Neuronal stem cell (in vitro differentiated cells): ENCODE results near the gene HNRNPAB.

Source experiments
- DNase-seq: peaks from one replicate; pipeline ENCODE4 v3.0.0-alpha.2; 2013; ENCODE audit warnings: low spot score
- H2AFZ ChIP-seq: one replicate; pipeline ENCODE4 v1.6.1; 2013; ENCODE audit warnings: mild to moderate bottlenecking, low read length, inconsistent platforms
- H2AK5ac ChIP-seq: 2 replicates; pipeline ENCODE4 v1.6.1; 2013; ENCODE audit warnings: low read depth, mild to moderate bottlenecking, inconsistent platforms, low read length, moderate library complexity, mixed read lengths
- H2BK120ac ChIP-seq: 2 replicates; pipeline ENCODE4 v1.6.1; 2013; ENCODE audit warnings: low read depth, mild to moderate bottlenecking, inconsistent platforms, low read length, moderate library complexity, mixed read lengths
- H2BK12ac ChIP-seq: one replicate; pipeline ENCODE4 v1.6.1; 2013; ENCODE audit warnings: low read length, inconsistent platforms
- H2BK15ac ChIP-seq: 2 replicates; pipeline ENCODE4 v1.6.1; 2013; ENCODE audit warnings: mild to moderate bottlenecking, low read length, inconsistent platforms, mixed read lengths
- H2BK5ac ChIP-seq: one replicate; pipeline ENCODE4 v1.6.1; 2013; ENCODE audit warnings: inconsistent platforms, mild to moderate bottlenecking, low read length, moderate library complexity
- H3K14ac ChIP-seq: one replicate; pipeline ENCODE4 v1.6.1; 2013; ENCODE audit warnings: low read length, inconsistent platforms
- H3K18ac ChIP-seq: 2 replicates; pipeline ENCODE4 v1.6.1; 2013; ENCODE audit warnings: low read length, inconsistent platforms
- H3K23ac ChIP-seq: 2 replicates; pipeline ENCODE4 v1.6.1; 2013; ENCODE audit warnings: low read depth, mild to moderate bottlenecking, mixed read lengths, low read length, inconsistent platforms; ENCODE audit not compliant: poor library complexity
- H3K27ac ChIP-seq: replicated peaks from 3 replicates; pipeline ENCODE4 v1.5.1; 2013; ENCODE audit warnings: low read length, inconsistent platforms
- H3K27me3 ChIP-seq, 3 experiments: 2 replicates each; pipeline ENCODE4 v1.6.1; 2013; ENCODE audit warnings: low read length in 3 of 3, mild to moderate bottlenecking in 2 of 3, inconsistent platforms in 1 of 3, low read depth in 1 of 3, mixed read lengths in 1 of 3, moderate library complexity in 1 of 3; ENCODE audit not compliant: control insufficient read depth in 3 of 3, insufficient read depth in 3 of 3
- H3K36me3 ChIP-seq, 2 donors: replicated peaks in 1 of 2; 2 replicates each; pipeline ENCODE4 v1.6.1; 2013; ENCODE audit warnings: low read length in 2 of 2; ENCODE audit not compliant: control insufficient read depth in 2 of 2, insufficient read depth in 2 of 2
- H3K4ac ChIP-seq: 2 replicates; pipeline ENCODE4 v1.6.1; 2013; ENCODE audit warnings: inconsistent platforms, mild to moderate bottlenecking, low read length, moderate library complexity
- H3K4me1 ChIP-seq, 2 donors: 1 replicate in 1 of 2; 2 replicates in 1 of 2; pipeline ENCODE4 v1.6.1; 2013; ENCODE audit warnings: low read length in 2 of 2, low read depth in 1 of 2; ENCODE audit not compliant: control insufficient read depth in 2 of 2, insufficient read depth in 1 of 2
- H3K4me2 ChIP-seq: one replicate; pipeline ENCODE4 v1.6.1; 2013; ENCODE audit warnings: mild to moderate bottlenecking, low read length, inconsistent platforms; ENCODE audit not compliant: insufficient read depth, poor library complexity, severe bottlenecking
- H3K4me3 ChIP-seq, 2 donors: 2 replicates each; pipeline ENCODE4 v1.5.1; 2013; ENCODE audit warnings: low read length in 2 of 2, mild to moderate bottlenecking in 2 of 2, inconsistent platforms in 1 of 2, moderate library complexity in 1 of 2
- H3K79me1 ChIP-seq: one replicate; pipeline ENCODE4 v1.6.1; 2013; ENCODE audit warnings: low read depth, mild to moderate bottlenecking, inconsistent platforms, low read length, moderate library complexity
- H3K9ac ChIP-seq: one replicate; pipeline ENCODE4 v1.6.1; 2013; ENCODE audit warnings: mild to moderate bottlenecking, low read depth, low read length, inconsistent platforms; ENCODE audit not compliant: poor library complexity
- H3K9me3 ChIP-seq, 2 donors: replicated peaks in 1 of 2; 2 replicates each; pipeline versions ENCODE3 to v1.6.1; 2013; ENCODE audit warnings: low read length in 2 of 2, mild to moderate bottlenecking in 2 of 2, inconsistent platforms in 1 of 2, low read depth in 1 of 2, mixed read lengths in 1 of 2, moderate library complexity in 1 of 2; ENCODE audit not compliant: control insufficient read depth in 2 of 2, insufficient read depth in 1 of 2
- H4K8ac ChIP-seq: one replicate; pipeline ENCODE4 v1.6.1; 2013; ENCODE audit warnings: low read depth, mild to moderate bottlenecking, inconsistent platforms, low read length, moderate library complexity
- H4K91ac ChIP-seq: one replicate; pipeline ENCODE4 v1.6.1; 2013; ENCODE audit warnings: low read length, low read depth, mild to moderate bottlenecking, inconsistent platforms; ENCODE audit not compliant: poor library complexity
- WGBS, 2 donors: extraction: QIAGEN DNeasy Blood & Tissue Kit; methylation state at CpG; one replicate each; pipeline ENCODE4 v1.1.7; 2013; ENCODE audit warnings: missing lambda C conversion rate in 2 of 2, mixed read lengths in 1 of 2; ENCODE audit not compliant: insufficient read length in 2 of 2, insufficient replicate concordance in 1 of 2; ENCODE audit errors: extremely low coverage in 2 of 2; 5-methylcytosine and 5-hydroxymethylcytosine counted together

HNRNPAB gene

DNA sequence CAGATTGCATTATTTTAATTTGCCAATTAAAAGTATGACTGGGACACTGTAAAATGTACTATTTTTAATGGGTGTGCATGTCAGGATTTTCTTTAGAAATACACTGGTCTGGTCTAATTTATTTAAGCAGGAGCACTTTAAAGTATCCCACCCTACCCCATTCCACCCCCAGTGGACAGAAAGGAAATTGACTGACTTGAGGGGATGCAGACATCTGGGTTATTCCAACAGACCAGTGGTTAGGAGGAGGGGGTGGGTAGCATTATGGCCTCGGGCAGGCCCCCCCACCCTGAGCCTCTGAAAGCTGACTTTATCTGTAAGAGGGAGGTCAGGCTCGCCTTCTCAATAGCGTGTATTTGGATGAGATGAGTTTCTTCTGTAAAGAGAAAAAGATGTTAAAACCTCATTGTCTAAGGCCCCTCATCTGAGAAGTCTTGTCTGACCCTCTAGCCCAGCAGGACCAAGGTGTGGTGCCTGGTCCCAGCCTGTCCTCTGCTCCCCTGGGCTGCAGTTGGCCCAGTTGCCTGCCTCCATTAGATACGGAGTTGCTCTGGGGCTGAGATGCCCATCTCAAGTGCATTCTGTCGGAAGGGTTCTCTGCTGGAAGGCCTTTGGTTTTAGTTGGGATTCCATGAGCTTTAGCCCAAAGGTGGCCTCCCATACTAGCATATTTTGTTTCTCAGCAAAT is 4.4 kb downstream of the HNRNPAB start:
- no peak overlapping the region for H2AFZ ChIP-seq
- H4K8ac ChIP-seq = no peak overlapping the region
- H4K91ac ChIP-seq = no peak overlapping the region
- no peaks in the 10 kb centered on the region for H3K9me3 ChIP-seq
- no peak overlapping the region for H3K18ac ChIP-seq
- H3K79me1 ChIP-seq = peaks cover 8% of the 10 kb centered on the region
- no peak overlapping the region for H2BK5ac ChIP-seq
- H2AK5ac ChIP-seq = no peak overlapping the region
- H3K27me3 ChIP-seq = no peaks in the 10 kb centered on the region
- WGBS, 2 donors = no CpG with 5 or more reads among the region's 5 CpGs
- no peak overlapping the region for H3K23ac ChIP-seq
- no peak overlapping the region for H3K4ac ChIP-seq
- no peak overlapping the region for H3K4me2 ChIP-seq
- H2BK15ac ChIP-seq = no peak overlapping the region
- H3K4me1 ChIP-seq = peaks cover 9 to 11% of the 10 kb centered on the region in 2 donors
- no peak overlapping the region for H3K9ac ChIP-seq
- no peak overlapping the region for H2BK120ac ChIP-seq
- H3K36me3 ChIP-seq = peaks cover 76 to 84% of the 10 kb centered on the region in 2 donors
- no peak overlapping the region for H3K27ac ChIP-seq
- H3K14ac ChIP-seq = no peak overlapping the region
- no peak for DNase-seq
- H3K4me3 ChIP-seq = no peak overlapping the region
- no peak overlapping the region for H2BK12ac ChIP-seq

DNA sequence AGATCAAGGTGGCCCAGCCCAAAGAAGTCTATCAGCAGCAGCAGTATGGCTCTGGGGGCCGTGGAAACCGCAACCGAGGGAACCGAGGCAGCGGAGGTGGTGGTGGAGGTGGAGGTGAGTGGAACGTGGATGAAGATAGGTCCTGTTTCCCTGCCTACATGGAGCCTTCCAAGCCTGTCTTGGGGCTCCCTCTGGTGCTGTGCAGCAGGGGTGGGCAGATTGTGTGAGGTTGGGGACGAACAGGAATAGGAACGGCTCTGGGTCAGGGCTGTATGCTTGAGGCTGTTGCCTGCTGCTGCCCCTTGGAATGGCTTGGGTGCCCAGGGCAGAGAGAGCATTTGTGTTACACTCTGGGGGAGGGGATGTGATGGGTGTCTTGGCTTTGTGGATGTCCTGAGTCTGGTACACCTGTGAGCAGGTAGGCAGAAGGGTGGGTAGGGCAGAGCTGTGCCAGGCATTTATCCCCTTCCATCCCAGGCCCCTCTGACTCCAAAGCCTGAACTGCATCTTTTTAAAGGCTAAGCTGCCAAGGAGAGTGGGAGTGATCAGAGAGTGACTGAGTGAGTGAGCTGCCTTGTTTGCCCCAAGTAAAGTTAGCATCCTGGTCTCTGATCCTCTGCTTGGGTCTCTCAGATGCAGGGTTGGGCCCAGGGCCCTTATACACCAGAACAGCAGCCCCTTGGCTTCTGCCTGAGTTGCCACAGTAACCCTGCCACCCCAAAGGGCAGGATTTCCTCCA is 5.2 kb downstream of the HNRNPAB start:
- no peak overlapping the region for H3K9ac ChIP-seq
- H3K36me3 ChIP-seq = peaks cover 85 to 92% of the 10 kb centered on the region in 2 donors
- no peak overlapping the region for H2BK12ac ChIP-seq
- H2AK5ac ChIP-seq = no peak overlapping the region
- DNase-seq = no peak
- no peak overlapping the region for H3K14ac ChIP-seq
- H3K4me2 ChIP-seq = no peak overlapping the region
- no peak overlapping the region for H2AFZ ChIP-seq
- H3K79me1 ChIP-seq = peaks cover 8% of the 10 kb centered on the region
- H3K4ac ChIP-seq = no peak overlapping the region
- H4K91ac ChIP-seq = no peak overlapping the region
- H2BK15ac ChIP-seq = no peak overlapping the region
- H3K18ac ChIP-seq = no peak overlapping the region
- no peak overlapping the region for H2BK5ac ChIP-seq
- no CpG with 5 or more reads among the region's 8 CpGs for WGBS, 2 donors
- no peak overlapping the region for H3K27ac ChIP-seq
- H3K9me3 ChIP-seq = no peaks in the 10 kb centered on the region
- peaks cover 9 to 11% of the 10 kb centered on the region in 2 donors for H3K4me1 ChIP-seq
- H2BK120ac ChIP-seq = no peak overlapping the region
- H4K8ac ChIP-seq = no peak overlapping the region
- no peak overlapping the region for H3K23ac ChIP-seq
- no peak overlapping the region for H3K4me3 ChIP-seq
- no peaks in the 10 kb centered on the region for H3K27me3 ChIP-seq

DNA sequence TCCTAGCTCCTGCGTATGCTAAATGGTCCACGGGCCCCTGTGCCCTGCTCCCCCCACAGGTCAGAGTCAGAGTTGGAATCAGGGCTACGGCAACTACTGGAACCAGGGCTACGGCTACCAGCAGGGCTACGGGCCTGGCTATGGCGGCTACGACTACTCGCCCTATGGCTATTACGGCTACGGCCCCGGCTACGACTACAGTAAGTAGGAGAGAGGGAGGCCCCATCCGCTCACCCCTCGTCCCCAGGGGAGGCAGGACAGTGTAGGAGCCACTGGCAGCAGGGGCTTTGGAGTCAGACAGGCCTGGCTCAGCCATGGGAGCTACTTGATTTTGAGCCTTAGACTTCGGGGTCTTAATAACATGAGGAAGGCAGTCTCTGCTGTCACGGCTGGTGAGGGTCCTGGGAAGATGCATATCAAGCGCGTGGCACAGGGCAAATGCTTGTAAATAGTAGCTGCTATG is 5.8 kb downstream of the HNRNPAB start:
- no peak overlapping the region for H3K4me3 ChIP-seq
- peaks cover 8% of the 10 kb centered on the region for H3K79me1 ChIP-seq
- WGBS, 2 donors = no CpG with 5 or more reads among the region's 18 CpGs
- H3K23ac ChIP-seq = no peak overlapping the region
- no peak overlapping the region for H4K91ac ChIP-seq
- no peak overlapping the region for H3K14ac ChIP-seq
- no peak overlapping the region for H2AFZ ChIP-seq
- H3K27me3 ChIP-seq = no peaks in the 10 kb centered on the region
- no peak overlapping the region for H2BK15ac ChIP-seq
- H3K9ac ChIP-seq = no peak overlapping the region
- H2BK120ac ChIP-seq = no peak overlapping the region
- DNase-seq = no peak
- no peak overlapping the region for H3K18ac ChIP-seq
- no peak overlapping the region for H3K27ac ChIP-seq
- H2AK5ac ChIP-seq = no peak overlapping the region
- no peaks in the 10 kb centered on the region for H3K9me3 ChIP-seq
- H2BK12ac ChIP-seq = no peak overlapping the region
- H2BK5ac ChIP-seq = no peak overlapping the region
- H3K36me3 ChIP-seq = peaks cover 90 to 98% of the 10 kb centered on the region in 2 donors
- H3K4ac ChIP-seq = no peak overlapping the region
- no peak overlapping the region for H3K4me2 ChIP-seq
- H3K4me1 ChIP-seq = peaks cover 9 to 11% of the 10 kb centered on the region in 2 donors
- H4K8ac ChIP-seq = no peak overlapping the region

GRCh38 chr5:178210686-178211085 is 6.4 kb downstream of the HNRNPAB start:
- Histone ChIP-seq H3K4me3 (no peak overlapping the region), H3K9ac (no peak overlapping the region), H3K27me3 (no peaks in the 10 kb centered on the region), H2AFZ (no peak overlapping the region), H4K91ac (no peak overlapping the region), H3K4ac (no peak overlapping the region), H3K18ac (no peak overlapping the region), H2AK5ac (no peak overlapping the region), H3K14ac (no peak overlapping the region), H3K79me1 (peaks cover 8% of the 10 kb centered on the region), H2BK12ac (no peak overlapping the region), H3K9me3 (no peaks in the 10 kb centered on the region), H2BK5ac (no peak overlapping the region), H3K27ac (no peak overlapping the region), H3K23ac (no peak overlapping the region), H2BK120ac (no peak overlapping the region), H3K4me1 (peaks cover 9 to 11% of the 10 kb centered on the region in 2 donors), H4K8ac (no peak overlapping the region), H3K36me3 (peaks cover 93 to 100% of the 10 kb centered on the region in 2 donors), H2BK15ac (no peak overlapping the region), H3K4me2 (no peak overlapping the region)
- no CpG with 5 or more reads among the region's 5 CpGs for WGBS, 2 donors
- DNase-seq = no peak
